Heart right ventricle (tissue), 16 donors: Measurements from ENCODE around the gene TGFB2. TPM values are rescaled to one million over a fixed set of nuclear protein-coding genes. Genes with fewer than 3 reads are reported as not detected.

Experiments
- ATAC-seq, 8 donors: fragments of 200-7000 bp; cut with Tn5 transposase; one replicate each; pipeline ENCODE4 v1.9.1; 2020; ENCODE audit warnings: mild to moderate bottlenecking in 8 of 8, moderate library complexity in 8 of 8, moderate number of reproducible peaks in 1 of 8
- DNase-seq, 2 donors: peaks; one replicate each; pipeline ENCODE4 v3.0.0-alpha.2; 2020
- H3K27ac ChIP-seq, 10 donors: fragments of 200-600 bp; sonication (generic) in 2 of 10; one replicate each; pipeline versions ENCODE4 v1.5.0 to v1.8.0; 2020 to 2022; ENCODE audit warnings: mild to moderate bottlenecking in 3 of 10
- H3K27me3 ChIP-seq, 7 donors: fragments of 200-600 bp; one replicate each; pipeline ENCODE4 v1.8.0; 2021 to 2022; ENCODE audit warnings: mild to moderate bottlenecking in 2 of 7
- H3K36me3 ChIP-seq, 9 donors: fragments of 200-600 bp; sonication (generic) in 1 of 9; one replicate each; pipeline versions ENCODE4 v1.5.0 to v1.8.0; 2020 to 2022; ENCODE audit warnings: mild to moderate bottlenecking in 2 of 9
- H3K4me1 ChIP-seq, 9 donors: fragments of 200-600 bp; sonication (generic) in 1 of 9; one replicate each; pipeline versions ENCODE4 v1.5.0 to v1.8.0; 2020 to 2022; ENCODE audit warnings: mild to moderate bottlenecking in 4 of 9
- H3K4me3 ChIP-seq, 10 donors: fragments of 200-600 bp; sonication (generic) in 2 of 10; one replicate each; pipeline versions ENCODE4 v1.5.0 to v1.8.0; 2020 to 2022; ENCODE audit warnings: mild to moderate bottlenecking in 7 of 10, moderate library complexity in 2 of 10
- H3K9me3 ChIP-seq, 11 donors: fragments of 200-600 bp in 10 of 11; sonication (generic) in 2 of 11; one replicate each; pipeline versions ENCODE4 v1.5.0 to v1.8.0; 2013 to 2022; ENCODE audit warnings: mild to moderate bottlenecking in 2 of 11, control low read depth in 1 of 11, moderate library complexity in 1 of 11
- CTCF ChIP-seq, 9 donors: fragments of 200-600 bp; sonication (generic) in 2 of 9; IDR thresholded peaks; one replicate each; pipeline versions ENCODE4 v1.5.0 to v1.8.0; 2021 to 2022; ENCODE audit warnings: antibody characterized with exemption in 9 of 9, mild to moderate bottlenecking in 5 of 9, moderate library complexity in 1 of 9
- WGBS, 2 donors: extraction: QIAGEN DNeasy Blood & Tissue Kit; methylation state at CpG; one replicate each; pipeline ENCODE4 v1.1.7; 2013; ENCODE audit warnings: inconsistent platforms in 1 of 2; 5-methylcytosine and 5-hydroxymethylcytosine counted together
- intact Hi-C, 10 donors: fragments of 100-400 bp; cut with DNase I; formaldehyde crosslinking; loops; one replicate each; pipeline versions ENCODE4 v1.11.1 to v1.14.2; 2022
- polyA plus RNA-seq, 2 donors: library from polyadenylated mRNA; stranded (reverse); fragments of 200-250 nt; gene quantifications; one replicate each; pipeline ENCODE4 v1.2.3, GENCODE V29; 2013
- total RNA-seq, 10 donors: library from RNA; stranded (reverse); fragmentation: NEBNext Ultra II Directional in 3 of 10; extraction: Animal tissue kit (Norgen Biotek cat#: 25700) in 3 of 10; gene quantifications; one replicate each; pipeline versions ENCODE4 v1.2.1 to v1.2.4, GENCODE V29; 2021 to 2023
- donor health status: Arrhythmogenic right ventricular cardiomyopathy.
- donor health status: ischemic (EF 13 %, LVEDD 7.1; RV severe dilation, severe dysfunction).
- donor health status: healthy with polysubstance abuse.
- donor health status: DM: no; HTN: yes; CAD: no.
- donor health status: DM: no; HTN: no; CAD: no.
- donor health status: ischemic (EF 25% LVEDD 6.9; RV normal size, moderate dysfunction).
- donor health status: ischemic (EF 25% LVEDD 5.7; RV mildly dilated, moderate dysfunction).
- donor health status: healthy.
- donor health status: DM: yes; HTN: yes; CAD: no.
- donor health status: Ischemic cardiomyopathy.
- donor health status: ischemic (EF 35%, LVEDD 5.7; RV mildly dilated, moderate dysfunction).
- donor health status: nonischemic (EF 11% LVEDD 7.7; RV severe dilation, severe dysfunction).
- donor health status: DM: yes; HTN: yes; CAD: no.
- donor health status: PGD.
- donor health status: ischemic (EF 29% LVEDD 5.4; RV normal size, mild dysfunction).
- donor health status: nonischemic (EF 23%, LVEDD 6.1; RV moderate dilation, normal function).

Gene TGFB2
- total and polyA plus RNA-seq, 12 donors: 0.51 to 63.3 (median 4.8) TPM

- Histone ChIP-seq H3K9me3 (no peaks in the 10 kb centered on the region), H3K4me1 (peaks cover 0 to 44% (median 28%) of the 10 kb centered on the region in 9 donors), H3K27ac (peak overlapping the region in 7 of 10 donors; percentile 9 to 68 (median 44)), H3K4me3 (no peak overlapping the region), H3K27me3 (no peaks in the 10 kb centered on the region), H3K36me3 (no peaks in the 10 kb centered on the region)
- intact Hi-C loops: no loop called here
- ATAC-seq (peak in 7 of 8 donors; percentile 43 to 76 (median 56)), DNase-seq (no peak)
- WGBS, 2 donors: 43 to 56% methylated on average over 2 of the region's 2 CpGs
- no peak for TF ChIP-seq CTCF (IDR thresholded peaks at IDR 0.05)
Observed at GRCh38 chr1:218473522-218473921, 128.4 kb downstream of the TGFB2 start.

- Histone ChIP-seq H3K36me3 (no peaks in the 10 kb centered on the region), H3K27me3 (no peaks in the 10 kb centered on the region), H3K4me3 (peak overlapping the region in 2 of 10 donors; percentile 23 to 25), H3K4me1 (peaks cover 0 to 41% (median 28%) of the 10 kb centered on the region in 9 donors), H3K9me3 (no peaks in the 10 kb centered on the region), H3K27ac (peak overlapping the region in 6 of 10 donors; percentile 38 to 68 (median 52))
- ATAC-seq (peak in 1 of 8 donors; percentile 7), DNase-seq (no peak)
- intact Hi-C loops: no loop called here
- no peak for TF ChIP-seq CTCF (IDR thresholded peaks at IDR 0.05)
- 49 to 54% methylated on average over 5 of the region's 5 CpGs for WGBS, 2 donors
Observed at GRCh38 chr1:218474128-218474527, 129.0 kb downstream of the TGFB2 start.

GRCh38 chr1:218475275-218475674 is 130.1 kb downstream of the TGFB2 start:
- intact Hi-C loops: loop anchor here in 1 of 10 donors (5.0 kb wide), 1 partner anchor 128 kb away; the partner anchor contains the start of gene TGFB2
- no peaks in the 10 kb centered on the region for H3K36me3 ChIP-seq
- peaks cover 0 to 53% (median 37%) of the 10 kb centered on the region in 9 donors for H3K4me1 ChIP-seq
- no peaks in the 10 kb centered on the region for H3K27me3 ChIP-seq
- H3K9me3 ChIP-seq: no peaks in the 10 kb centered on the region
- no peak overlapping the region for H3K4me3 ChIP-seq
- 78 to 84% methylated on average over 1 of the region's 1 CpG for WGBS, 2 donors
- no peak for DNase-seq
- ATAC-seq: peak in 7 of 8 donors; percentile 40 to 78 (median 62)
- peak overlapping the region in 5 of 10 donors; percentile 28 to 81 (median 63) for H3K27ac ChIP-seq
- TF ChIP-seq CTCF (IDR thresholded peaks at IDR 0.05): no peak

GRCh38 chr1:218475699-218476098 is 130.6 kb downstream of the TGFB2 start:
- ATAC-seq (no peak), DNase-seq (no peak)
- peak overlapping the region in 5 of 10 donors; percentile 29 to 81 (median 63) for H3K27ac ChIP-seq
- H3K36me3 ChIP-seq: no peaks in the 10 kb centered on the region
- no peak for TF ChIP-seq CTCF (IDR thresholded peaks at IDR 0.05)
- WGBS, 2 donors: 87 to 89% methylated on average over 1 of the region's 1 CpG
- intact Hi-C loops: loop anchor here in 1 of 10 donors (5.0 kb wide), 1 partner anchor 128 kb away; the partner anchor contains the start of gene TGFB2
- no peaks in the 10 kb centered on the region for H3K9me3 ChIP-seq
- no peak overlapping the region for H3K4me3 ChIP-seq
- peaks cover 0 to 57% (median 40%) of the 10 kb centered on the region in 9 donors for H3K4me1 ChIP-seq
- H3K27me3 ChIP-seq: no peaks in the 10 kb centered on the region
